ENCODE data around the gene ADARB1.
"Not testable (repeated sequence)": the region's sequence is repeated elsewhere in the genome, so short reads cannot be mapped to it uniquely, and the experiment has no call there.

ADARB1 gene

DNA sequence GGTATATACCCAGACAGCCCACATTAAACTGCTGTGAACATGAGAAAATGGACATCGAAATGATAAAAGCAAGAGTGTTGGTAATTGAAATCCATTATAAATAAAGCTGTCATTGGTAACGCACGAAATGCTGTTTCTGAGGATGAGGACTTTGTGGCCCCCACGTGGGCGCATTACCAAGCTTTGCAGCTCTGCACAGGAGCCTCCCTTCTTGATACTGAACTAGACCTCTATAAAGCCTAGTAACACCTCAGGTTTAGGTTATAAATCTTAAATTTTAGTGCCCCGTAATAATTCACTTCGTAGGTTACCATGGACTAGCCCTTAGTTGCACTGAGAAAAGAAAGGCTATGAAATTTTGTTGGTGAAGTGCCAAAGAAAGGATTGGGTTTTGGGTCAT, 45.4 kb downstream of the ADARB1 start:
- no peak for DNase-seq

DNA sequence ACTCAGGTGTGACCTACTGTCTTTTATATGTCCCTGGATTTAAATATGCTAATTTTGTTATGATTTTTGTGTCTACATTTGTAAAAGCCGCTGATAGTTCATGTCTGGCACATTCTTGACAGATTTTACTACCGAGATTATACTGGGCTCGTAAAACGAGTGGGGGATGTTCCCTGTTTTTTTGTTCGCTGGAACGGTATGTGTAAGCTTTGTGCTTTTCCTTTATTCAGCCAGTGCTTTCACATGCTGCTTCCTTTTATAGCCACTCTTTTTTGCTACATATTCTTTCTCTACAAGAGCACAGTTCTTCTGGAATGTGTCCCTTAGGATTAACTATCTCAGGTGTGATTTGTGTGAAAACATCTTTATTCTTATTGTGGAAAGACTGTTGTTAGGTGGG, 46.6 kb downstream of the ADARB1 start:
- DNase-seq, result no peak

DNA sequence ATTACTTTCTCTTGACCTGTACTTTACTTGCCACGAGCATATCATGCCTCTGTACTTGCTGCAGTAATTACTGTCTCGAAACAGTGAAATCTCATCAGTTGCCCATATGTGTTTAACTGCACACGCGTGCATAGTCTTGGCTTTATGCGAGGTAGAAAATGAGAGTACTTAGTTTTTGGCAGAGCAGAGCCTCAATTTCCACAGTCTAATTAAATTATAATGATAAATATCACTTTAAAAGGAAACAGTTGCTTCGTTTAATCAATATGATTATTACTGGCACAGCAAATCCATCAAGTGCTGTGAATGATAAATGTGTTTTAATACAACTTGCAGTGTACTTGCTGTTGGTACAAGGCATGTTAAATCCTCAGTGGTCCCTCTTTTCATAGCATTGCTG, 47.6 kb downstream of the ADARB1 start:
- no peak for DNase-seq

DNA sequence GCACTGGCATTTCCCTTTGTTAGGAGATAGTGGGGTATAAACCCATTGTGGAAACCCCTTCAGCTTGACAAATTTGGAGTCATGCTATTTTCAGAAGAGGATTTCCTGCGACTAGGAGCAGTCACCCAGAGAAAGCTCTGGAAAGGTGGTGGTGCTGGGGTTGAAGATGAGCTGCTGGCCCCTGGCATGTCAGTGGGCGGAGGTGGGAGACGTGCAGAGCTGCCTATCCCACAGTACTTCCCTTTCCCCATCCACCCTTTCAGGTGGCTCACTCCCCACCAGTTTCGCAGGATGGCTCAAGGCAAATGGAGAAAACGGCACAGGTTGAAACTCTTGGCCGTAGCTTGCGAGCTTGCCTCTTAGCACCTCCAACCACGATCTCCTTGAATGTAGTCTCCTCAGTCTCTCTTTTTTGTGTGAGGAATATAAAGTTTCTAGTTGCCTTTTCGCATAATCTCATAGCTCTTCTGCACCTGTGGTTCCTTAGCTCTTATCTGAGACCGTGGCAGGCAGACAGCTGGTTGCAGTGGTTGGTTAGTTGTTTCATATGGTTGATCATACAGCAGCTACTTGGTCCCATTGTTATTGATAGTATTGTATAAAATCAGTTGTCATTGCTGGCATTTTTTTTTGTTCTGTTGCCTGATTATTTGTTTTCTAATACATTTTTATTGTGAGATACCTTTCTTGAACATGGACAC, 48.2 kb downstream of the ADARB1 start:
- DNase-seq, result no peak

DNA sequence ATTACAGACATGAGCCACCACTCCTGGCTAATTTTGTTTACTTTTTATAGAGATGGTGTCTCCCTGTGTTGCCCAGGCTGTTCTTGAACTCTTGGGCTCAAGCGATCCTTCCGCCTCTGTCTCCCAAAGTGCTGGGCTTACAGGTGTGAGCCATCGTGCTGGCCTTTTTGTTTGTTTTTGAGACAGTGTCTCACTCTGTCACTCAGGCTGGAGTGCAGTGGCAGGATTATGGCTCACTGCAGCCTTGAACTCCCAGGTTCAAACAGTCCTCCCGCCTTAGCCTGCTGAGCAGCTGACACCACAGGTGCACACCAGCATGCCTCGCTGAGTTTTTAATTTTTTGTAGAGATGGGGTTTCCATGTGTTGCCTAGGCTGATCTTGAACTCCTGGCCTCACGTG, 49.1 kb downstream of the ADARB1 start:
- DNase-seq, result no peak

DNA sequence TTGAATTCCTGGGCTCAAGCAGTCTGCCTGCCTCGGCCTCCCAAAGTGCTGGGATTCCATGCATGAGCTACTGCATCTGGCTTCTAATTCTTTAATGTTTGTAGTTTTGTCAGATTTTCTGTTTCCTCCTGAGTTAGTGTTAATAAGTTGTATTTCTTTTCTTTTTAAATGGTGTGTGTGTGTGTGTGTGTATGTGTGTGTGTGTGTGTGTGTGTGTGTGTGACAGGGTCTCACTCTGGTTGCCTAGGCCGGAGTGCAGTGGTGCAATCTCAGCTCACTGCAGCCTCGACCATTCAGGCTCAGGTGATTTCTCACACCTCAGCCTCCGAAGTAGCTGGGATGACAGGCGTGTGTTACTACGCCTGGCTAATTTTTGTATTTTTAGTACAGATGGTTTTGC, 50.2 kb downstream of the ADARB1 start:
- DNase-seq, result no peak

DNA sequence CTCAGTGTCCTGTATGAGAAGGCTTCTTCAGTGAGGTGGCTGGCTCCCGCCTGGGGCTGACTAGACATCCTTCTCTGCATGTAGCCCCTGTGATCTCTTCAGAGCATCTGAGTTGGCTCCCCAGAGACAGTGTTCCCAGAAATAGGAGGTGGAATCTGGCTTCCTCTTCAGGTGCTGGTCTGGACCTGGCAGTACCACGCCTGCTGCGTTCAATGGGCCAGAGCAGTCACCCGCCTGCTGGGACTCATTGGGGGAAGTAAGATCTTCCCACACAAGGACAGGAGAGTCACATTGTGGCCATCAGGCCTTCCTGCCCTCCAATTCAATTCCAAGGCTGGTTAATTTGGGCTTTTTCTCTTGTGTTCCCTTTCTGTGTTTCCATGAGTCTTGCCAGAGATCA, 51.0 kb downstream of the ADARB1 start:
- DNase-seq, result no peak

DNA sequence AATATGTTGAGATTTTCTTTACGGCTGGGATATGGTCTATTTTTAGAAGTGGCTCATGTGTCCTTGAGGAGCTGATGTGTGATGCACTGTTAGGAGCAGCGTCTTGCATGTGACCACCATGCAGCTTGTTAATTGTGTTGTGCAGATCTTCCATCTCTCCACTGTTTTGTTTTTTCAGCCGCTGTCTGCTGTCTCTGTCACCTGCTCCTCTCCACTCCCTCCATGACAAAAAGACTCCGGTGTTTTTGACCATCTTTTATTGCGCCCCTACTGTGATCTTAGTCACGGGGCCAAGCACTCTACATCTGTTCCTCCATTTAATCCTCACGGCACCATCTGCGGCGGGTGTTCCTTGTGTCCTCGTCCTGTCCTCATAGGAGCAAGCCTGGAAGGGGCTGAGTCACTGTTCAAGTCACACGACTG, 51.8 kb downstream of the ADARB1 start:
- no peak for DNase-seq

DNA sequence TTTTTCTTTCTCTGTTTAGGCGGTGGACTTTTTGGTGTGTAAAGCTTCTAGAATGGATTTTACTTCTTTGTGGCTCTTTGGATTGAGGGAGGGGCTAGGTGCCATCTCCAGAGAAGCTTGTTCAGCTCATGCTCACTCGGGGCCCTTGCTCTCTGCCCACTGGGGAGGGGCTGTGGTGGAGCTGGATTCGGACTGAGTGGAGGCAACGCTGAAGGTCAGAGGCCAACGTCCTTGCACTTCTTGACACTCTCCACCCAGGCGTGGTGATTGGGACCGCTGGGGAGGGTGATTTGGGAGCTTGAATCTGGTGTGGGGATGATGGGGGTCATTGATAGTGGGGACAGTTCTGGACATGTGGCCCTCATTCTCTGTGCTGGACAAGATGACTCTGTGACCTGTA, 52.6 kb downstream of the ADARB1 start:
- DNase-seq, result no peak

DNA sequence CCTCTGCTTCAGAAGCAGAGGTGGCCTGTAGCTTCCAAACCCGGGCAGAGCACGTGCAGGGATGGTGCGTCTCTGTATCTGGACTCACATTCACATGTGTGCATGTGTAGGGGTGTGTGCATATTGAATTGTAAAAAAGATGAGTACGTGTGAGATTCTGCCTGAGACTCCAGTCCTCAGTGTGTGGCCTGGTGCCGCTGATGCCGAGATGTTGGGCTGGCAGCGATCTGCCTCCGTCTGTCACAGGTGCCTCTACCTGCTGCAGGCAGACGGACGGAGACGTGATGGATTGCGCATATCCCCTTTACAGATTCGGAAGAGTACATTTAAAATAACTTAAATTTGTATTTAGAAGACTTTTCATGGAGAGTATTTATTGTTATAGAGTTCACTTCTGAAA, 53.6 kb downstream of the ADARB1 start:
- no peak for DNase-seq

DNA sequence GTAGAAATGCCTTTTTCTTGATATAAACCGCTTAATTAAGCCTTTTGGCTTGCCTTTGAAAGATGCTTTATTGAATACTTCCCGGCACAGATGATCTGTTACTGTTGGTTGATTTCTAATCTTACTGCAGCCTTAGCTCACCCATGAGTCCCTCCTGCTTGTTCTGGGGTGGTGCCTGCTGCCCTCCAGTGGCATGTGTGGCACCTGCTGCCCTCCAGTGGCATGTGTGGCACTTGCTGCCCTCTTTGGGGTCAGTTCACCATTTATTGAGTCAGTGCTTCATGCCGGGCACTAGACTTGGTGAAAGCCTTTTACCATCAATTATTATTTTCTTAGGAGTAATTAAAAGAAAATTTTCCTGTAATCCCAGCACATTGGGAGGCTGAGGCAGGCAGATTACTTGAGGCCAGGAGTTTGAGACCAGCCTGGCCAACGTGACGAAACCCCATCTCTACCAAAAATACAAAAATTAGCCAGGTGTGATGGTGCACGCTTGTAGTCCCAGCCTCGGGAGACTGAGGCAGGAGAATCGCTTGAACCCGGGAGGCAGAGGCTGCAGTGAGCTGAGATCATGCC, 54.3 kb downstream of the ADARB1 start:
- peak; percentile 48 to 79 (median 65) for DNase-seq

DNA sequence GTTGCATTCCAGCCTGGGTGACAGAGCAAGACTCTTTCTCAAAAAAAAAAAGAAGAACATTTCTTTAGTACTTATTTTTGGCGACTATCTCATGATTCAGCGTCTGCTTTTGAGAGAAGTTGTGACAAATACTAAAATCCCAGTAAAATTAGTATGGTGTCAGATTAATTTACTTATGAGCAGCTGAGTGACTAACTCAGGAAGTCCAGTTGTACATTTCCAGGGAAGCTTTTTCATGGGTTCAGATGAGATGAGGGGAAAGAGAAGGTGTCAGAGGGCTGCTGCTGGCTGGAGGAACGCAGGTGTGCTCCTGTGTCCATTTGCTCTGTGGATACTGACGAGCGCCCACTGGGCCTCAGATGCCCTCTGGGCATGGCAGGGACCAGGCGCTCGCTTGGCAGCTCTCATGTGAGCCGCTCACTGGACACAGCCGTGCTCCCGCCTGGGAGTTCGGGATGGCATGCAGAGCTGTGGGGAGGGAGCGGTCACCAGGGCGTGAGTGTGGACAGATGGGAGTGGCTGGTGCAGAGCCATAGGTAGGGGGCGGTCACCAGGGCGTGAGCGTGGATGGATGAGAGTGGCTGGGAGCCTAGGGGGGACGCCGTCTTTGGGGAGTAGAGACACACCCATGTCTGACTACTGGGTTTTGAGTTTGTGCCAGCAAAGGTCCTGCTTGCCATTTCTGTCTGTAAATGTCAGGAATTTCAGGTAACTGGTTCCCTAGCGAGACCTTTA, 55.0 kb downstream of the ADARB1 start:
- DNase-seq, result no peak

DNA sequence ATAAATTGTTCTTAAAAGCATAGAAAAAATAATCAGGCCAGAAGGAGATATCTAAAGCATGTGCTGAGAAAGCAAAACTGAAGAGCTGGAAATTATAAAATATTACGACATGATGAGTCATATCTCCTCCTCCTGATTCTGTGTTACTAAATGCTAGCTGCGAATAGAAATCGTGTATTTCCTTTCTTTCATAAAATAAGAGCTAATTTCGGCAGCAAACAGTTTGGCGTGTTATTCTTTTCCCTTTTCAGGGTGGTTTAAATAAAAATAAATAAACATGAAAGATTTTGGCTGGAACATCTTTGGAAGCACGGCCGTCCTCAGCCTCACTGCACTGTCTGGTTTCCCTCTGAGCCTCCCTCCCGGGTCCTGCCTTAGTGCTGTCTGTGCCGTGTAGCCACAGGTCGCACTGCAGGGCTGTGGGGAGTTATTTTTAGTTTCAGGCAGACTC, 56.0 kb downstream of the ADARB1 start:
- DNase-seq, result no peak

DNA sequence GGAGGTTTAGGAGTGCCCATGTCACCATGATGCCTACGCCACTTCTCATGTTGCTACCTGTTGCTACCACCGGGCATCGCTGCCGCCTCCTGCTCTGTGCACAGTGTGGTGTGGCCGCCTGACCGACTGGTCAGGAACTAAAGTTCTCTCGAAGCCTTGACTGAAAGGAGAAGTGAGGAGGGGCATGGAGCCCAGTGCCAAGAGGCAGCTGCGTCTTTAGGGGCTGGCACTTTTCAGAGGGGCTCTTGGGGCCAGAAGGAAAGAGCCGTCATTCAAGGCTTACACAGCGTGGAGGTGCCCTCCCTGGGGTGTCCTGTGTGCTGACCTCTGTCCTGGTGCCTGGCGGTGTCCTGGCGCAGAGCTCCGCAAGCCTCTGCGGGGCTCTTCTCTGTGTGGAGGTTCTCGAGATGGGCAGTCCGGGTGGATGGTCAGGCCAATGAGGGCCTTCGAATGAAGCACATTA, 57.2 kb downstream of the ADARB1 start:
- DNase-seq, result no peak

DNA sequence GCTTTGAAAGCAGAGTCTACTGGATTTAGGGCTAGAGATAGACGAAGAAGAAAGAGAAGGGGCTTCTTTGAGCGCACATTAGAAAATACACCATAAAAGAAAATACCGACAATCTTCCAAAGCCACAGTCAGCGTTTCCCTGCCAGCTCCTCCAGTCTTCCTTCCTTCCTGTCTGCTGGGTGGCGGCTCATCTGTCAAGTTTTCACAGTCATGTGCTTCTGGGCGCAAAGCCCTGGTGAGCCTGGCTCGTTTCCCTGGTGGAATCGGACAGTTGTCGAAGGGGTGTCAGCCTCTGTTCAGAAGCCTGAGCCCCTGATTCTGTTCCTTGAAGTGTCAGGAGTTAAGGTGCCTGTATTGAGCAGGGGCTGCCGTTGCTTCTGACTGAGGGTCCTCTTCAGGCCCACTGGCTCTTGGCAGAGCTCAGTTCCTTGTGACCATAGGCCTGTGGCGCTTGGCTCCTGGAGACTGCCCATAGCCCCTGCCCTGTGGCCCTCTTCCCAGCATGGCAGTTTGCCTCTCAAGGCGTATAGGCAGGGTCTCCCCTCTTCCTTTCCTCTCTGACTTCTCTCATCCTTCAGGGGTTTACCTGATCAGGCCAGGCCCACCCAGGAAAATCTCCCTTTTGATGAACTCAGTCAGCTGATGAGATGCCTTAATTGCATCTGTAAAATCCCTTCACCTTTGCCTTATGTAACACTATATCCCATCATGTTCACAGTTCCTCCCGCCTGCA, 58.6 kb downstream of the ADARB1 start:
- no peak for DNase-seq

DNA sequence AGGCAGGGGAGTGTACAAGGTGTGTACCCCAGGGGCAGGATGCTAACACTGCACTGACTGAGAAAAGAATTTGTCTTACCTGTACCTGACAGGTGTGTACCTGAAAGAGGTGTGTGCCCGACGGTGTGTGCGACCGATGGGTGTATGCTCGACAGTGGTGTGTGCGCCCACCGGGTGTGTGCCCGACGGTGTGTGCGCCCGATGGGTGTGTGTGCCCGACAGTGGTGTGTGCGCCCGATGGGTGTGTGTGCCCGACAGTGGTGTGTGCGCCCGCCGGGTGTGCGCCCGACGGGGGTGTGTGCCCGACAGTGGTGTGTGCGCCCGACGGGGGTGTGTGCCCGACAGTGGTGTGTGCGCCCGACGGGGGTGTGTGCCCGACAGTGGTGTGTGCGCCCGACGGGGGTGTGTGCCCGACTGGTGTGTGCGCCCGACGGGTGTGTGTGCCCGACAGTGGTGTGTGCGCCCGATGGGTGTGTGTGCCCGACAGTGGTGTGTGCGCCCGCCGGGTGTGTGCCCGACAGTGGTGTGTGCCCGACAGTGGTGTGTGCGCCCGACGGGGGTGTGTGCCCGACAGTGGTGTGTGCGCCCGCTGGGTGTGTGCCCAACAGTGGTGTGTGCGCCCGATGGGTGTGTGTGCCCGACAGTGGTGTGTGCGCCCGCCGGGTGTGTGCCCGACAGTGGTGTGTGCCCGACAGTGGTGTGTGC, 59.3 kb downstream of the ADARB1 start:
- not testable (repeated sequence) for DNase-seq

DNA sequence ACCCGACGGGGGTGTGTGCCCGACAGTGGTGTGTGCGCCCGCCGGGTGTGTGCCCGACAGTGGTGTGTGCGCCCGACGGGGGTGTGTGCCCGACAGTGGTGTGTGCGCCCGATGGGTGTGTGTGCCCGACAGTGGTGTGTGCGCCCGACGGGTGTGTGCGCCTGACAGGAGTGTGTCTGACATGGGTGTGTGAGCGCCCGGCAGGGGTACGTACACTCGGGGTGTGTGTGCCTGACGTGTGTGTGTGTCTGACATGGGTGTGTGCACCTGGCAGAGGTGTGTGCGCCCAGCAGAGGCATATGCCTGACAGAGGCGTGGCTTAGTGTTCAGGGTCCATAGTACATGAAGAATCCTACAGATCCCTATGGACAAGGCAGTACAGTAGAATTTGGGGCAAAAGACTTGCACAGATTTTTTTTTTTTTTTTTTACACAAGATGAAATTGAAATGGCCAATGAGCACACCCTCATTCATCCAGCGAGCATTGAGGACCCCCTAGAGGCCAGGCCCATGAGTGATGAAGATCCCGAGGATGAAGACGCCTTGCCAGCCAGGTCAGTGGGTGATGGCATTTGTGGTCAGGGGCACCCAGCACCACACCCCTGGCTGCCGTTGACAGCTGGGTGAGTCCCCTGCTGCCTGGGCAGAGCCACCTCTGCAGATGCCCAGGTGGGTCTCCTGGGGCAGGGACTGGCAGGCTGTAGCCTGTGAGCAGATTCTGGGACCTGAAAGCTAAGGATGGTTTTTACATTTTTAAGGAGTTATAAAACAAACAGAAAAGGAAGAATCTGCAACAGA, 60.1 kb downstream of the ADARB1 start:
- DNase-seq, result no peak

DNA sequence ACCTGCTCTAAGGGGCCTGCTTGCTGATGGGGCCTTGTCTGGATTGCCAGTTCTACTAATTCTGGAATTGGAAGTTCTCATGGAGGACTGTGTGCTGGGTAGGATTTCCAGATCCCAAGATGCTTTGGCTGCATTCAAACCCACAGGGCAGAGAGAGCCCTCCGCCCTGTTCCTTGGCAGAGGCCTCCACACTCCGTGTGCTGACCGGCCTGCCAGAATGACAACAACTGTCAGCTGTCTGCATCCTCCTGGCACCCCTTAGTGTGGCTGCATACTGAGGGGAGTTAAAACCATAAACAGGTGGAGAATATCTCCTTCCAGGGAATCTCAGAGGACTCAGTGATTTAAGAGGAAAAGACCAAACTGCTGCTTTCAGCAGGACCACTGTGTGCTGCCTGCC, 60.7 kb downstream of the ADARB1 start:
- DNase-seq, result no peak

DNA sequence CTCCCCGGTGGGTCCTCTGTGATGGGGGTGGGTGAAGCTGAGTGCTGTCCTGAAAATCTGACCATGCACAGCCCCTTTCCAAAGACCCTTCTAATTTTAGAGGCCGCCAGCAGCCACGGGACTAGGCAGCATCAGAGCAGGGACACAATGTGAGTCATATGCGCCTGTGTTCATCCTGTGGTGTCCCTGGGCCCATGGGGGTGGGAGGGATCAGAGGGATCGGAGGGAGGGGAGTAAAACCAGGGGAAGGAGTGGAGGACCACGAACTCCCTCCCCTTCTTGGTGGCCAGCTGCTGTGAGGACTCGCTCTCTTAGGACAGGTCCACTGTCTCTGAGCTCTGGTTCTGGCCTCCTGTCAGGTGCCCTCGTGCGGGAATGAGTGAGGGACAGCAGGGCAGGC, 61.5 kb downstream of the ADARB1 start:
- DNase-seq, result no peak

DNA sequence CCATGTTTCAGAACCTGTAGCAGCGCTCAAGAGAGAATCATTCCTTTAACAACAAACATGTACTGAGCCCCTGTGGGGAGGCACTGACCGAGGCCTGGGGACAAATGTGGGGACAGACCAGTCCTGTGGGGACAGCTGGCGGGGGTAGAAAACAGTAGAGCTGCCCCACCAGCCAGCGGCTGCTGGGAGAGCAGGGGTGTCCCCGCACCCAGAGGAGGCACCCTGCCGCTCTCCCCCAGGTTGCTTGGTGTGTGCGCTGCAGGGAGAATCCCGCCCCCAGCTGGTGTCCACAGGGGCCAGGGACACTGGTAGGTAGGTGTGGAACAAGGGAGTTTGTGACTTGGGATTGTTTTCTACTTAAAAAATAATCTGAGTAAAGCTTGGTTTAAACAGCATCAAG, 62.1 kb downstream of the ADARB1 start:
- no peak for DNase-seq

DNA sequence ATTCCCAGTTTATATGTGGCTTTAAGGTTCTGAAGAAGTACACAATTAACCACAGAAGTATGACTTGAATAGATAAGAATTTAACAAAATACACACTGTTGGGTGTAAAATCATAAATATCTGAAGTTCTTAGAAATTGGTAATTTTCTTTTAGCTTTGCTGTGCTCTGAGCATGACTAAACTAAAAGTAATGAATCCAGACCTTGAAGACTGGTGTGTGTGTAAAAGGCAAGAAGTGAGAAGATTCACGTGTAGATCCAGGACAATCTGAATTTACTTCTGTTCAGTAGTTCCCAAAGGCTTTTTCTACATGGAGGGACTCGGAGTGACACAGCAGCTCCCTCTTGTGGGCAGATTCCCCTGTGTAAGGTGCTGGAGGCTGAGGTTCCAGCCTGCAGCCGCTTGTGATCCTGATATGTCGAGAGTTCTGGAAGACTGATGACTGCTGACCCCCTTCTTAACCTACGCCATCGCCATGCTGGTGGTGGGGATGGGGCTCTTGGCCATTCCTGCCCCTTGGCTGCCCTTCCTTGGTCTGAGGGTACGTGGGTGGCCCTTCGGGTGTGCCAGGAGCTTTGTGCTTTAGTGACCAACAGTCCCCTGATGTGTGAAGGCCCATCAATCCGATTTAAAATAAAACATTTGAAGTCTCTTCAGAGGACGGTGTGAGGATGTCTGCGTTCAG, 62.7 kb downstream of the ADARB1 start:
- peak in 4 of 5 donors; percentile 15 to 51 (median 43) for DNase-seq

All from T-helper 1 cell (primary cell).